Esophagus squamous epithelium (tissue), 5 donors: ENCODE data around the gene CAPS2. TPM values are rescaled to one million over a fixed set of nuclear protein-coding genes. Genes with fewer than 3 reads are reported as not detected.

Experiments used
- DNase-seq: peaks from one replicate; lab custom pipeline; 2025; lab: John Stamatoyannopoulos, UW
- H3K27ac ChIP-seq, 4 donors: fragments of 200-600 bp; sonication (generic); one replicate each; pipeline ENCODE4 v1.5.1; 2016 to 2019; ENCODE audit warnings: mild to moderate bottlenecking in 1 of 4
- H3K27me3 ChIP-seq, 4 donors: fragments of 200-600 bp; sonication (generic); 1 replicate in 3 of 4; 2 replicates in 1 of 4; pipeline versions ENCODE4 v1.5.1 to v1.6.0; 2017 to 2021; ENCODE audit warnings: antibody characterized with exemption in 1 of 4
- H3K36me3 ChIP-seq, 3 donors: fragments of 200-600 bp; sonication (generic); one replicate each; pipeline ENCODE4 v1.5.1; 2016 to 2019
- H3K4me1 ChIP-seq, 3 donors: fragments of 200-600 bp; sonication (generic); one replicate each; pipeline ENCODE4 v1.5.1; 2017 to 2019
- H3K4me3 ChIP-seq, 4 donors: fragments of 200-600 bp; sonication (generic); 1 replicate in 3 of 4; 2 replicates in 1 of 4; pipeline ENCODE4 v1.5.1; 2016 to 2019; ENCODE audit warnings: mild to moderate bottlenecking in 2 of 4, moderate library complexity in 1 of 4
- H3K9me3 ChIP-seq, 3 donors: fragments of 200-600 bp; sonication (generic); one replicate each; pipeline ENCODE4 v1.5.1; 2016 to 2019
- CTCF ChIP-seq, 6 experiments: fragments of 450-650 bp in 4 of 6; fragments of 200-600 bp in 2 of 6; sonication (generic) in 2 of 6; IDR thresholded peaks; one replicate each; pipeline ENCODE4 v1.5.1; 2016 to 2019; ENCODE audit warnings: antibody characterized with exemption in 6 of 6, mild to moderate bottlenecking in 4 of 6, moderate library complexity in 4 of 6
- POLR2A ChIP-seq, 4 donors: fragments of 450-650 bp; IDR thresholded peaks; one replicate each; pipeline ENCODE4 v1.6.1; 2017; ENCODE audit warnings: antibody characterized with exemption in 4 of 4, mild to moderate bottlenecking in 4 of 4, moderate library complexity in 3 of 4
- WGBS, 2 donors: methylation state at CpG; one replicate each; pipeline ENCODE4 v1.1.5; 2018; 5-methylcytosine and 5-hydroxymethylcytosine counted together
- intact Hi-C: fragments of 100-400 bp; cut with DNase I; formaldehyde crosslinking; loops from one replicate; pipeline ENCODE4 v1.15.0; 2022
- total RNA-seq, 4 donors: library from RNA; depleted of rRNA; stranded (reverse); fragments of >200 nt; gene quantifications; one replicate each; pipeline ENCODE4 v1.1.0, GENCODE V29; 2016
- donor health status: DM: yes; HTN: yes; CAD: no.

CAPS2 gene
- total RNA-seq, 4 donors from 2014 or later, result 2.9 to 9.2 (median 5.8) TPM

GRCh38 chr12:75341873-75342272 is 11.7 kb upstream of the CAPS2 start:
- intact Hi-C loops, result no loop called here
- Histone ChIP-seq H3K27ac (no peak overlapping the region), H3K9me3 (no peaks in the 10 kb centered on the region), H3K4me3 (no peak overlapping the region), H3K4me1 (no peaks in the 10 kb centered on the region), H3K36me3 (no peaks in the 10 kb centered on the region), H3K27me3 (no peaks in the 10 kb centered on the region)
- TF ChIP-seq POLR2A (IDR thresholded peaks at IDR 0.05), result no peak
- TF ChIP-seq CTCF (IDR thresholded peaks at IDR 0.05), result no peak
- DNase-seq, result no peak
- 83 to 92% methylated on average over 1 to 4 of the region's 5 CpGs for WGBS, 2 donors

GRCh38 chr12:75337905-75338304 is 7.8 kb upstream of the CAPS2 start:
- Histone ChIP-seq H3K36me3 (no peaks in the 10 kb centered on the region), H3K9me3 (no peaks in the 10 kb centered on the region), H3K4me3 (no peak overlapping the region), H3K4me1 (peaks cover 0 to 11% (median 5%) of the 10 kb centered on the region in 3 donors), H3K27ac (no peak overlapping the region), H3K27me3 (no peaks in the 10 kb centered on the region)
- WGBS, 2 donors, result 78 to 90% methylated on average over 1 of the region's 1 CpG
- TF ChIP-seq CTCF (IDR thresholded peaks at IDR 0.05) (no peak), POLR2A (IDR thresholded peaks at IDR 0.05) (no peak)
- no peak for DNase-seq
- intact Hi-C loops, result no loop called here

GRCh38 chr12:75334384-75335030 is 4.4 kb upstream of the CAPS2 start, which contains the start of gene GLIPR1L1:
TSS of gene GLIPR1L1 (plus strand) at chr12:75334670. CDS start at chr12:75334729, 59 bp downstream.
- Histone ChIP-seq H3K4me1 (peaks cover 0 to 21% (median 5%) of the 10 kb centered on the region in 3 donors), H3K36me3 (no peaks in the 10 kb centered on the region), H3K27me3 (no peaks in the 10 kb centered on the region), H3K27ac (peak within 1 kb of the TSS in 2 of 4 donors; percentile 7 to 38), H3K9me3 (no peaks in the 10 kb centered on the region), H3K4me3 (peak within 1 kb of the TSS; percentile 14 to 63 (median 40))
- 2 to 9% methylated on average over 10 to 21 of the region's 23 CpGs for WGBS, 2 donors
- intact Hi-C loops, result loop anchor here (5.0 kb wide), 1 partner anchor 173 kb away; no protein-coding TSS in a partner anchor
- TF ChIP-seq POLR2A (IDR thresholded peaks at IDR 0.05) (no peak), CTCF (IDR thresholded peaks at IDR 0.05) (peak; percentile 74 to 95 (median 88))
- peak; percentile 25 for DNase-seq

- TF ChIP-seq POLR2A (IDR thresholded peaks at IDR 0.05), result no peak
- TF ChIP-seq CTCF (IDR thresholded peaks at IDR 0.05), result no peak
- intact Hi-C loops, result no loop called here
- 81 to 88% methylated on average over 1 of the region's 1 CpG for WGBS, 2 donors
Measured at GRCh38 chr12:75327642-75328041, 2.5 kb downstream of the CAPS2 start.

GRCh38 chr12:75323663-75324062 is 6.5 kb downstream of the CAPS2 start:
- no peaks in the 10 kb centered on the region for H3K4me1 ChIP-seq
- H3K27ac ChIP-seq, result no peak overlapping the region
- intact Hi-C loops, result no loop called here
- no peaks in the 10 kb centered on the region for H3K36me3 ChIP-seq
- H3K4me3 ChIP-seq, result no peak overlapping the region
- no peaks in the 10 kb centered on the region for H3K9me3 ChIP-seq
- no peaks in the 10 kb centered on the region for H3K27me3 ChIP-seq
- no peak for DNase-seq
- no peak for TF ChIP-seq CTCF (IDR thresholded peaks at IDR 0.05)
- WGBS, 2 donors, result 74 to 94% methylated on average over 3 of the region's 3 CpGs

More at GRCh38 chr12:75327642-75328041, 2.5 kb downstream of the CAPS2 start:
- no peak for DNase-seq
- Histone ChIP-seq H3K27ac (no peak overlapping the region), H3K27me3 (no peaks in the 10 kb centered on the region), H3K4me1 (peaks cover 0 to 15% (median 0%) of the 10 kb centered on the region in 3 donors), H3K4me3 (no peak overlapping the region), H3K36me3 (no peaks in the 10 kb centered on the region), H3K9me3 (no peaks in the 10 kb centered on the region)
